Measurements from ENCODE around the gene HHIP. TPM values are rescaled to one million over a fixed set of nuclear protein-coding genes. Genes with fewer than 3 reads are reported as not detected.

HHIP gene
- total RNA-seq, 4 donors from 2014 or later = 0.25 to 0.70 (median 0.28) TPM

- H3K4me3 ChIP-seq = peak overlapping the region in 3 of 4 donors; percentile 44 to 53 (median 45)
- no peak for DNase-seq
- H3K27me3 ChIP-seq = peaks cover 28 to 43% (median 36%) of the 10 kb centered on the region in 3 donors
- in situ Hi-C loops (cut with MboI; ENCODE audit: low sequenced_read_pairs in 4 of 4) (no loop called here), intact Hi-C loops (cut with DNase I; ENCODE audit: low total_unique reads) (no loop called here)
- no peaks in the 10 kb centered on the region for H3K9me3 ChIP-seq
- H3K4me1 ChIP-seq = peaks cover 6 to 12% of the 10 kb centered on the region in 2 donors
- ATAC-seq = no peak
- H3K27ac ChIP-seq = no peak overlapping the region
- H3K36me3 ChIP-seq = no peaks in the 10 kb centered on the region
- TF ChIP-seq POLR2A (IDR thresholded peaks at IDR 0.05) = no peak
- TF ChIP-seq CTCF (IDR thresholded peaks at IDR 0.05 in 4 of 5, conservative IDR thresholded peaks at IDR 0.05 in 1 of 5) = no peak
These were observed 1.2 kb downstream of the HHIP start for GRCh38 chr4:144647095-144647561.

GRCh38 chr4:144647590-144647989 is 1.6 kb downstream of the HHIP start:
- in situ Hi-C loops (cut with MboI; ENCODE audit: low sequenced_read_pairs in 4 of 4) = no loop called here
- H3K27me3 ChIP-seq = peaks cover 28 to 43% (median 36%) of the 10 kb centered on the region in 3 donors
- peak overlapping the region in 1 of 4 donors; percentile 53 for H3K4me3 ChIP-seq
- peaks cover 6 to 12% of the 10 kb centered on the region in 2 donors for H3K4me1 ChIP-seq
- H3K36me3 ChIP-seq = no peaks in the 10 kb centered on the region
- TF ChIP-seq POLR2A (IDR thresholded peaks at IDR 0.05) (no peak), CTCF (IDR thresholded peaks at IDR 0.05 in 4 of 5, conservative IDR thresholded peaks at IDR 0.05 in 1 of 5) (no peak)
- no peak for DNase-seq
- no peak for ATAC-seq
- no peaks in the 10 kb centered on the region for H3K9me3 ChIP-seq
- intact Hi-C loops (cut with DNase I; ENCODE audit: low total_unique reads) = no loop called here
- H3K27ac ChIP-seq = no peak overlapping the region

- Histone ChIP-seq H3K4me3 (no peak overlapping the region), H3K36me3 (no peaks in the 10 kb centered on the region), H3K27me3 (peaks cover 28 to 43% (median 36%) of the 10 kb centered on the region in 3 donors), H3K27ac (no peak overlapping the region), H3K9me3 (no peaks in the 10 kb centered on the region), H3K4me1 (peaks cover 6 to 12% of the 10 kb centered on the region in 2 donors)
- TF ChIP-seq POLR2A (IDR thresholded peaks at IDR 0.05) (no peak), CTCF (IDR thresholded peaks at IDR 0.05 in 4 of 5, conservative IDR thresholded peaks at IDR 0.05 in 1 of 5) (no peak)
- DNase-seq = no peak
- ATAC-seq = no peak
- intact Hi-C loops (cut with DNase I; ENCODE audit: low total_unique reads) (no loop called here), in situ Hi-C loops (cut with MboI; ENCODE audit: low sequenced_read_pairs in 4 of 4) (no loop called here)
These were observed 2.1 kb downstream of the HHIP start for GRCh38 chr4:144648042-144648441.

- in situ Hi-C loops (cut with MboI; ENCODE audit: low sequenced_read_pairs in 4 of 4) (no loop called here), intact Hi-C loops (cut with DNase I; ENCODE audit: low total_unique reads) (no loop called here)
- Histone ChIP-seq H3K27me3 (peaks cover 28 to 42% (median 36%) of the 10 kb centered on the region in 3 donors), H3K27ac (no peak overlapping the region), H3K4me1 (peaks cover 6 to 12% of the 10 kb centered on the region in 2 donors), H3K4me3 (no peak overlapping the region), H3K9me3 (no peaks in the 10 kb centered on the region), H3K36me3 (no peaks in the 10 kb centered on the region)
- no peak for ATAC-seq
- TF ChIP-seq CTCF (IDR thresholded peaks at IDR 0.05 in 4 of 5, conservative IDR thresholded peaks at IDR 0.05 in 1 of 5) (no peak), POLR2A (IDR thresholded peaks at IDR 0.05) (no peak)
- DNase-seq = no peak
These were observed 3.7 kb downstream of the HHIP start for GRCh38 chr4:144649646-144650045.
